ENCODE measurements around the gene PSMB5. TPM values are rescaled to one million over a fixed set of nuclear protein-coding genes. Genes with fewer than 3 reads are reported as not detected.
A peak's percentile ranks its signal among the peaks of the same experiment; 100 is the strongest.

PSMB5 gene
- total RNA-seq, 2 experiments from 2014 or later = 20.1 to 24.5 TPM

DNA sequence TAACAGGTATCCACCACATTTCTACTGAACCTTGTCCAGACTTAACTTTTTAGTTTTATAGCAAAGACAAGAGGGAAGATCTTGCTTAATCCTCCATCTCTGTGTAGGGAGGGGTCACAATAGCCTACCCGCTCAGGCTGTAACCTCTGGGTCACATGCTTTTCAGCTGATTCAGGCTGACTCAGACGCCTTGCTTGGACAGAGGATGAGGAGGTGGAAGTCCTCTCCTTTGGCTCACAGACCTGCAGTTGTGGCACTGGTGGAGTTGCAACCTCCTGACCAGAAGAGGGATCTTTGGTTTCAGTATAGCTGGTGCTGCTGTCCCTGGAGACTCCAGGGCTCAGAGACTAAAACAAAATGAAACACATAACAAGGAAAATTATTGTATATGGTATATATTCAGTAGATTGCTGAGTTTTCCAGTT is 44.0 kb upstream of the PSMB5 start:
- H3K4me3 Mint-ChIP-seq = no peak overlapping the region
- no peak overlapping the region for H3K4me3 ChIP-seq (ENCODE audit: low read length)
- H3K4me1 ChIP-seq (ENCODE audit: insufficient read depth, low read length) = no peaks in the 10 kb centered on the region
- H3K4me1 Mint-ChIP-seq (ENCODE audit: low read depth) = no peaks in the 10 kb centered on the region
- no peaks in the 10 kb centered on the region for H3K9me3 Mint-ChIP-seq
- H3K9me3 ChIP-seq (ENCODE audit: control insufficient read depth in 1 of 2, insufficient read depth in 1 of 2, low read length in 2 of 2) = no peaks in the 10 kb centered on the region
- no peaks in the 10 kb centered on the region for H3K27me3 ChIP-seq (ENCODE audit: control insufficient read depth in 1 of 2, insufficient read depth in 2 of 2, low read length in 2 of 2)
- CTCF ChIA-PET = interaction anchor here (1.0 to 2.7 kb wide), 3 partner anchors 10 to 43 kb away, joined by 3 to 18 read pairs (median 12); no protein-coding TSS in a partner anchor
- peaks cover 89% of the 10 kb centered on the region for H3K36me3 Mint-ChIP-seq (ENCODE audit: low read depth)
- TF ChIP-seq, protein P1, sequence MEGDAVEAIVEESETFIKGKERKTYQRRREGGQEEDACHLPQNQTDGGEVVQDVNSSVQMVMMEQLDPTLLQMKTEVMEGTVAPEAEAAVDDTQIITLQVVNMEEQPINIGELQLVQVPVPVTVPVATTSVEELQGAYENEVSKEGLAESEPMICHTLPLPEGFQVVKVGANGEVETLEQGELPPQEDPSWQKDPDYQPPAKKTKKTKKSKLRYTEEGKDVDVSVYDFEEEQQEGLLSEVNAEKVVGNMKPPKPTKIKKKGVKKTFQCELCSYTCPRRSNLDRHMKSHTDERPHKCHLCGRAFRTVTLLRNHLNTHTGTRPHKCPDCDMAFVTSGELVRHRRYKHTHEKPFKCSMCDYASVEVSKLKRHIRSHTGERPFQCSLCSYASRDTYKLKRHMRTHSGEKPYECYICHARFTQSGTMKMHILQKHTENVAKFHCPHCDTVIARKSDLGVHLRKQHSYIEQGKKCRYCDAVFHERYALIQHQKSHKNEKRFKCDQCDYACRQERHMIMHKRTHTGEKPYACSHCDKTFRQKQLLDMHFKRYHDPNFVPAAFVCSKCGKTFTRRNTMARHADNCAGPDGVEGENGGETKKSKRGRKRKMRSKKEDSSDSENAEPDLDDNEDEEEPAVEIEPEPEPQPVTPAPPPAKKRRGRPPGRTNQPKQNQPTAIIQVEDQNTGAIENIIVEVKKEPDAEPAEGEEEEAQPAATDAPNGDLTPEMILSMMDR (IDR thresholded peaks at IDR 0.05) = no peak
- H3K36me3 ChIP-seq (ENCODE audit: insufficient read depth, low read length) = peaks cover 96% of the 10 kb centered on the region
- no peaks in the 10 kb centered on the region for H3K27me3 Mint-ChIP-seq
- peak overlapping the region; percentile 57 for H3K27ac Mint-ChIP-seq
- POLR2A ChIA-PET = interaction anchor here (2.0 kb wide), 1 partner anchor 17 kb away, joined by 7 read pairs; the partner anchor contains the start of genes ACIN1 and C14orf119
- peak; percentile 21 for ATAC-seq (ENCODE audit: poor library complexity)
- intact Hi-C loops (cut with DNase I, micrococcal nuclease) = loop anchor here (2.0 to 5.0 kb wide), 3 partner anchors 14 to 224 kb away; partner anchors contain the start of gene PPP1R3E (in 1 of the 2)
- no peak overlapping the region for H3K27ac ChIP-seq (ENCODE audit: low read depth in 1 of 2, low read length in 2 of 2)
- DNase-seq = peak in 2 of 14 experiments; percentile 59 to 71

DNA sequence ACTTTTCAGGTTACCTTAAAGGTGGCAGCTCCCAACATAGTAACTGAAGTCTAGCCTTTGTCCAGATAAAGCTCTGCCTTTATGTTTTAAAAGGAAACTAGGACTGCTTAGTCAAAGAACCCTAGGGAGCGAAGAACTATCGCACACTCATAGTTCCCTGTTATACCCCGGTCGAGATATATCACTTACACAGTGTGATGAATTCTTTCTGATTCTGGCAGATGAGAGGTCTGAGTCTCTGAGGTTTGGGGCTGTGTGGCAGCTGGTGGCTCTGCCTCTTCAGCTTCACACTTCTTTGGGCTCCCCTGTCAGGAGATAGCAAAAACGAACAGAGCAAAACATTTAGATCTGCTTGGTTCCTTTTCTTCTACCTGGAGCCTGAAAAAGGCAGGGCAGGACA is 43.3 kb upstream of the PSMB5 start:
- Histone ChIP-seq H3K4me1 (ENCODE audit: insufficient read depth, low read length) (no peaks in the 10 kb centered on the region), H3K36me3 (ENCODE audit: insufficient read depth, low read length) (peaks cover 93% of the 10 kb centered on the region), H3K9me3 (ENCODE audit: control insufficient read depth in 1 of 2, insufficient read depth in 1 of 2, low read length in 2 of 2) (no peaks in the 10 kb centered on the region), H3K27me3 (ENCODE audit: control insufficient read depth in 1 of 2, insufficient read depth in 2 of 2, low read length in 2 of 2) (no peaks in the 10 kb centered on the region), H3K4me3 (ENCODE audit: low read length) (no peak overlapping the region), H3K27ac (ENCODE audit: low read depth in 1 of 2, low read length in 2 of 2) (no peak overlapping the region)
- DNase-seq (no peak), ATAC-seq (ENCODE audit: poor library complexity) (no peak)
- no peaks in the 10 kb centered on the region for H3K9me3 Mint-ChIP-seq
- H3K27ac Mint-ChIP-seq = peak overlapping the region; percentile 44
- ChIA-PET POLR2A (interaction anchor here (1.6 to 2.4 kb wide), 2 partner anchors 8 to 17 kb away, joined by 4 to 26 read pairs; partner anchors contain the start of genes ACIN1 and C14orf119), CTCF (interaction anchor here (1.0 to 2.7 kb wide), 7 partner anchors 9 to 109 kb away, joined by 3 to 18 read pairs (median 9); no protein-coding TSS in a partner anchor)
- H3K36me3 Mint-ChIP-seq (ENCODE audit: low read depth) = peaks cover 85% of the 10 kb centered on the region
- H3K4me1 Mint-ChIP-seq (ENCODE audit: low read depth) = no peaks in the 10 kb centered on the region
- TF ChIP-seq, protein P1 (IDR thresholded peaks at IDR 0.05) = no peak
- H3K27me3 Mint-ChIP-seq = no peaks in the 10 kb centered on the region
- no peak overlapping the region for H3K4me3 Mint-ChIP-seq
- intact Hi-C loops (cut with DNase I, micrococcal nuclease) = loop anchor here (1.0 to 5.0 kb wide), 5 partner anchors 15 to 224 kb away; partner anchors contain the start of gene PPP1R3E (in 1 of the 2)

GRCh38 chr14:23076785-23077408 is 42.2 kb upstream of the PSMB5 start:
- intact Hi-C loops (cut with DNase I, micrococcal nuclease) = loop anchor here (1.0 to 5.0 kb wide), 4 partner anchors 110 to 225 kb away; partner anchors contain the start of gene PPP1R3E (in 1 of the 2)
- ChIA-PET CTCF (interaction anchor here (0.5 to 2.7 kb wide), 18 partner anchors 8 to 507 kb away, joined by 3 to 28 read pairs (median 4); partner anchors contain the start of genes ACIN1 and C14orf119), POLR2A (interaction anchor here (0.6 to 2.4 kb wide), 4 partner anchors 10 to 221 kb away, joined by 3 to 26 read pairs (median 4); partner anchors contain the start of genes ACIN1 and C14orf119)
- Mint-ChIP-seq H3K27ac (peak overlapping the region; percentile 22), H3K36me3 (ENCODE audit: low read depth) (peaks cover 93% of the 10 kb centered on the region), H3K4me3 (no peak overlapping the region), H3K4me1 (ENCODE audit: low read depth) (peaks cover 10% of the 10 kb centered on the region), H3K27me3 (no peaks in the 10 kb centered on the region), H3K9me3 (no peaks in the 10 kb centered on the region)
- Histone ChIP-seq H3K4me1 (ENCODE audit: insufficient read depth, low read length) (peaks cover 4% of the 10 kb centered on the region), H3K9me3 (ENCODE audit: control insufficient read depth in 1 of 2, insufficient read depth in 1 of 2, low read length in 2 of 2) (no peaks in the 10 kb centered on the region), H3K4me3 (ENCODE audit: low read length) (no peak overlapping the region), H3K27ac (ENCODE audit: low read depth in 1 of 2, low read length in 2 of 2) (no peak overlapping the region), H3K27me3 (ENCODE audit: control insufficient read depth in 1 of 2, insufficient read depth in 2 of 2, low read length in 2 of 2) (no peaks in the 10 kb centered on the region), H3K36me3 (ENCODE audit: insufficient read depth, low read length) (peaks cover 93% of the 10 kb centered on the region)
- DNase-seq = peak in 4 of 14 experiments; percentile 38 to 72 (median 56)
- ATAC-seq (ENCODE audit: poor library complexity) = peak; percentile 79
- TF ChIP-seq, protein P1 (IDR thresholded peaks at IDR 0.05) = peak; percentile 68

Measured in CD4-positive, alpha-beta T cell (primary cell).